Common myeloid progenitor, CD34-positive (primary cell): Measurements from ENCODE around the gene ST8SIA2.
A peak's percentile ranks its signal among the peaks of the same experiment; 100 is the strongest.

Source experiments
- CTCF ChIA-PET: fragments of 350-600 bp; sonication (Branson Sonifier 250); formaldehyde crosslinking; loops from one replicate; lab custom pipeline; 2021; ENCODE audit warnings: antibody characterized with exemption; lab: Charles Lee
- POLR2A ChIA-PET: fragments of 350-600 bp; sonication (Branson Sonifier 250); formaldehyde crosslinking; loops from one replicate; lab custom pipeline; 2021; ENCODE audit warnings: antibody characterized with exemption; lab: Charles Lee
- DNase-seq, 3 donors: peaks; one replicate each; pipeline versions ENCODE4 v3.0.0 to v3.0.0-alpha.2; 2013
- H3K27ac ChIP-seq, 2 experiments: 1 replicate in 1 of 2; 2 replicates in 1 of 2; pipeline ENCODE4 v1.7.0; 2013; ENCODE audit warnings: inconsistent platforms in 2 of 2, low read length in 2 of 2, mild to moderate bottlenecking in 2 of 2, low read depth in 1 of 2, moderate library complexity in 1 of 2; ENCODE audit not compliant: severe bottlenecking in 2 of 2, insufficient read depth in 1 of 2, poor library complexity in 1 of 2
- H3K27me3 ChIP-seq, 5 experiments: replicated peaks in 2 of 5; 1 replicate in 3 of 5; 2 replicates in 2 of 5; pipeline versions ENCODE4 v1.6.1 to v1.7.0; 2013; ENCODE audit warnings: low read length in 4 of 5, mild to moderate bottlenecking in 2 of 5, moderate library complexity in 2 of 5, inconsistent platforms in 1 of 5; ENCODE audit not compliant: insufficient read depth in 5 of 5, control insufficient read depth in 4 of 5
- H3K36me3 ChIP-seq, 4 experiments: 1 replicate in 2 of 4; 2 replicates in 2 of 4; pipeline versions ENCODE4 v1.6.1 to v1.7.0; 2013; ENCODE audit warnings: low read length in 3 of 4, control low read depth in 1 of 4, mild to moderate bottlenecking in 1 of 4; ENCODE audit not compliant: control insufficient read depth in 4 of 4, insufficient read depth in 4 of 4
- H3K4me1 ChIP-seq, 4 experiments: 1 replicate in 3 of 4; 2 replicates in 1 of 4; pipeline versions ENCODE4 v1.6.1 to v1.7.1; 2013; ENCODE audit warnings: low read length in 3 of 4, mild to moderate bottlenecking in 3 of 4, control low read depth in 1 of 4, inconsistent platforms in 1 of 4, moderate library complexity in 1 of 4; ENCODE audit not compliant: control insufficient read depth in 4 of 4, insufficient read depth in 4 of 4; ENCODE audit errors: control extremely low read depth in 1 of 4
- H3K4me3 ChIP-seq, 7 experiments: 1 replicate in 4 of 7; 2 replicates in 3 of 7; pipeline versions ENCODE4 v1.5.1 to v1.7.0; 2013; ENCODE audit warnings: mild to moderate bottlenecking in 7 of 7, low read length in 6 of 7, moderate library complexity in 6 of 7, inconsistent platforms in 2 of 7, low read depth in 2 of 7, control low read depth in 1 of 7; ENCODE audit not compliant: insufficient read depth in 4 of 7, control insufficient read depth in 1 of 7; ENCODE audit errors: extremely low read depth in 1 of 7
- H3K9me3 ChIP-seq, 5 experiments: 1 replicate in 4 of 5; 2 replicates in 1 of 5; pipeline versions ENCODE4 v1.6.1 to v1.7.1; 2013; ENCODE audit warnings: low read length in 4 of 5, mild to moderate bottlenecking in 2 of 5, inconsistent platforms in 1 of 5, low read depth in 1 of 5, moderate library complexity in 1 of 5; ENCODE audit not compliant: control insufficient read depth in 4 of 5, insufficient read depth in 2 of 5; ENCODE audit errors: control extremely low read depth in 1 of 5
- WGBS: methylation state at CpG from one replicate; pipeline ENCODE4 v1.1.5; 2013; ENCODE audit not compliant: insufficient coverage; 5-methylcytosine and 5-hydroxymethylcytosine counted together

The ST8SIA2 gene

GRCh38 chr15:92495446-92495845 is 101.8 kb downstream of the ST8SIA2 start:
- Histone ChIP-seq H3K36me3 (no peaks in the 10 kb centered on the region), H3K4me3 (no peak overlapping the region), H3K9me3 (peaks cover 0 to 4% (median 0%) of the 10 kb centered on the region in 5 experiments), H3K4me1 (no peaks in the 10 kb centered on the region), H3K27me3 (peaks cover 0 to 6% (median 0%) of the 10 kb centered on the region in 5 experiments), H3K27ac (no peak overlapping the region)
- CTCF ChIA-PET = no interaction called here
- POLR2A ChIA-PET = no interaction called here
- WGBS = 96% methylated on average over 3 of the region's 3 CpGs
- DNase-seq = no peak

- no peaks in the 10 kb centered on the region for H3K9me3 ChIP-seq
- peaks cover 0 to 7% (median 2%) of the 10 kb centered on the region in 4 experiments for H3K4me1 ChIP-seq
- no peak overlapping the region for H3K4me3 ChIP-seq
- POLR2A ChIA-PET = no interaction called here
- H3K36me3 ChIP-seq = no peaks in the 10 kb centered on the region
- DNase-seq = no peak
- CTCF ChIA-PET = no interaction called here
- 97% methylated on average over 6 of the region's 13 CpGs for WGBS
- H3K27ac ChIP-seq = no peak overlapping the region
- H3K27me3 ChIP-seq = peaks cover 0 to 6% (median 0%) of the 10 kb centered on the region in 5 experiments
Measured at GRCh38 chr15:92499731-92500530, 106.2 kb downstream of the ST8SIA2 start.

- Histone ChIP-seq H3K4me3 (no peak overlapping the region), H3K27me3 (no peaks in the 10 kb centered on the region), H3K27ac (no peak overlapping the region), H3K9me3 (peaks cover 0 to 6% (median 0%) of the 10 kb centered on the region in 5 experiments), H3K4me1 (peaks cover 0 to 7% (median 2%) of the 10 kb centered on the region in 4 experiments), H3K36me3 (no peaks in the 10 kb centered on the region)
- ChIA-PET CTCF (interaction anchor here (1.3 kb wide), 1 partner anchor 112 kb away, joined by 3 read pairs; no protein-coding TSS in a partner anchor), POLR2A (no interaction called here)
- WGBS = 75% methylated on average over 2 of the region's 7 CpGs
- peak; percentile 7 to 56 (median 49) for DNase-seq
Measured at GRCh38 chr15:92502336-92502735, 108.7 kb downstream of the ST8SIA2 start.

GRCh38 chr15:92502930-92503857 is 109.5 kb downstream of the ST8SIA2 start:
- H3K27me3 ChIP-seq = no peaks in the 10 kb centered on the region
- ChIA-PET POLR2A (no interaction called here), CTCF (interaction anchor here (1.3 kb wide), 1 partner anchor 113 kb away, joined by 3 read pairs; no protein-coding TSS in a partner anchor)
- H3K4me3 ChIP-seq = no peak overlapping the region
- no peak overlapping the region for H3K27ac ChIP-seq
- no CpG with 5 or more reads among the region's 5 CpGs for WGBS
- peaks cover 0 to 11% (median 0%) of the 10 kb centered on the region in 5 experiments for H3K9me3 ChIP-seq
- no peak for DNase-seq
- H3K36me3 ChIP-seq = no peaks in the 10 kb centered on the region
- peaks cover 0 to 7% (median 2%) of the 10 kb centered on the region in 4 experiments for H3K4me1 ChIP-seq

GRCh38 chr15:92503889-92504288 is 110.2 kb downstream of the ST8SIA2 start:
- Histone ChIP-seq H3K4me3 (no peak overlapping the region), H3K9me3 (peaks cover 0 to 11% (median 0%) of the 10 kb centered on the region in 5 experiments), H3K27ac (no peak overlapping the region), H3K27me3 (no peaks in the 10 kb centered on the region), H3K36me3 (no peaks in the 10 kb centered on the region), H3K4me1 (peaks cover 0 to 7% (median 2%) of the 10 kb centered on the region in 4 experiments)
- CTCF ChIA-PET = no interaction called here
- no peak for DNase-seq
- WGBS = 100% methylated on average over 3 of the region's 4 CpGs
- POLR2A ChIA-PET = no interaction called here

- DNase-seq = no peak
- Histone ChIP-seq H3K4me1 (peaks cover 0 to 7% (median 2%) of the 10 kb centered on the region in 4 experiments), H3K36me3 (no peaks in the 10 kb centered on the region), H3K27ac (no peak overlapping the region), H3K9me3 (peaks cover 0 to 11% (median 0%) of the 10 kb centered on the region in 5 experiments), H3K27me3 (no peaks in the 10 kb centered on the region), H3K4me3 (no peak overlapping the region)
- ChIA-PET CTCF (interaction anchor here (1.0 kb wide), 1 partner anchor 23 kb away, joined by 3 read pairs; no protein-coding TSS in a partner anchor), POLR2A (no interaction called here)
- WGBS = no CpG with 5 or more reads among the region's 1 CpG
Measured at GRCh38 chr15:92505611-92506010, 111.9 kb downstream of the ST8SIA2 start.
